ENCODE measurements around the gene SLAMF9.

DNA sequence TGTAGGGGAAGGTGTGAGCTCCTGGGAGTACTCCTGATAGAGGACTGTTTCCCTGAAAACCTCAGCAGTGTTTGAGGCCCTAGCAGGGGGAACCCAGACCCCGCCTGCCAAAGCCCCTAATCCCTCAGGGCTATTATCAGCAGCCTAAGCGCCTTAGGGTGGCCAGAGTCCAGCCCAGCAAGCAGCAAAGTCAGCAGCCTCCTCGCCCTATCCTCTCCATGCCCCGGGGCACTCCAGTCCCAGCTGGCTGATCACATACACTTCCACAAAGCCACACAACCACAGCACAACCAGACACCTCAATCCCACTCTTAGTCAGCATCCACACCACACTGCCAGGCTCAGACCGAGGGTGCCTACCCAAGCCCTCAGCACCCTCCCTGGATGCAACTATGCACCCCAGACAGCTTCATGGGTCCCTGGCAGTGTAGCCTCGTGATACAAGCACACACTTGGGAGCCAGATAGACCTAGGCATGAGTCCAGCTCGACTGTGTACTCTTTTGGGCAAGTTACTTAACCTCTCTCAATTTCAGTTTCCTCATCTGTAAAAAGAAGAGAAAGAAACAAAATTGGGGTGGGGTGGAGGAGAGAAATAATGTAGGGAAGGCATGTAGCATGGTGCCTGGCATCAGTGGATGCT lies 15.7 kb downstream of the SLAMF9 start:
- TF ChIP-seq, protein P1, sequence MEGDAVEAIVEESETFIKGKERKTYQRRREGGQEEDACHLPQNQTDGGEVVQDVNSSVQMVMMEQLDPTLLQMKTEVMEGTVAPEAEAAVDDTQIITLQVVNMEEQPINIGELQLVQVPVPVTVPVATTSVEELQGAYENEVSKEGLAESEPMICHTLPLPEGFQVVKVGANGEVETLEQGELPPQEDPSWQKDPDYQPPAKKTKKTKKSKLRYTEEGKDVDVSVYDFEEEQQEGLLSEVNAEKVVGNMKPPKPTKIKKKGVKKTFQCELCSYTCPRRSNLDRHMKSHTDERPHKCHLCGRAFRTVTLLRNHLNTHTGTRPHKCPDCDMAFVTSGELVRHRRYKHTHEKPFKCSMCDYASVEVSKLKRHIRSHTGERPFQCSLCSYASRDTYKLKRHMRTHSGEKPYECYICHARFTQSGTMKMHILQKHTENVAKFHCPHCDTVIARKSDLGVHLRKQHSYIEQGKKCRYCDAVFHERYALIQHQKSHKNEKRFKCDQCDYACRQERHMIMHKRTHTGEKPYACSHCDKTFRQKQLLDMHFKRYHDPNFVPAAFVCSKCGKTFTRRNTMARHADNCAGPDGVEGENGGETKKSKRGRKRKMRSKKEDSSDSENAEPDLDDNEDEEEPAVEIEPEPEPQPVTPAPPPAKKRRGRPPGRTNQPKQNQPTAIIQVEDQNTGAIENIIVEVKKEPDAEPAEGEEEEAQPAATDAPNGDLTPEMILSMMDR (IDR thresholded peaks at IDR 0.05): no peak
- TF ChIP-seq ZFX (IDR thresholded peaks at IDR 0.05; ENCODE audit: borderline replicate concordance): no peak

Data from 22Rv1 (cell line).